Adipocyte (in vitro differentiated cells): Measurements from ENCODE around the gene GABRG3.

Experiments used
- DNase-seq: peaks from one replicate; pipeline ENCODE4 v3.0.0-alpha.2; 2015; ENCODE audit warnings: low read depth
- H3K27me3 ChIP-seq: replicated peaks from 2 replicates; pipeline ENCODE4 v1.7.0; 2013; ENCODE audit warnings: mild to moderate bottlenecking, low read length, moderate library complexity; ENCODE audit not compliant: control insufficient read depth, insufficient read depth
- H3K36me3 ChIP-seq: 2 replicates; pipeline ENCODE4 v1.7.0; 2013; ENCODE audit warnings: low read length, mild to moderate bottlenecking, moderate library complexity; ENCODE audit not compliant: control insufficient read depth, insufficient read depth, severe bottlenecking
- H3K4me1 ChIP-seq: 2 replicates; pipeline ENCODE4 v1.7.0; 2013; ENCODE audit warnings: mild to moderate bottlenecking, low read length, moderate library complexity; ENCODE audit not compliant: control insufficient read depth, insufficient read depth
- H3K4me3 ChIP-seq: 2 replicates; pipeline ENCODE4 v1.7.0; 2013; ENCODE audit warnings: mild to moderate bottlenecking, low read length, moderate library complexity
- H3K9ac ChIP-seq: 2 replicates; pipeline ENCODE4 v1.7.0; 2013; ENCODE audit warnings: mild to moderate bottlenecking, low read length, moderate library complexity
- H3K9me3 ChIP-seq: 2 replicates; pipeline ENCODE4 v1.7.0; 2013; ENCODE audit warnings: mild to moderate bottlenecking, low read length, moderate library complexity; ENCODE audit not compliant: control insufficient read depth

The GABRG3 gene

DNA sequence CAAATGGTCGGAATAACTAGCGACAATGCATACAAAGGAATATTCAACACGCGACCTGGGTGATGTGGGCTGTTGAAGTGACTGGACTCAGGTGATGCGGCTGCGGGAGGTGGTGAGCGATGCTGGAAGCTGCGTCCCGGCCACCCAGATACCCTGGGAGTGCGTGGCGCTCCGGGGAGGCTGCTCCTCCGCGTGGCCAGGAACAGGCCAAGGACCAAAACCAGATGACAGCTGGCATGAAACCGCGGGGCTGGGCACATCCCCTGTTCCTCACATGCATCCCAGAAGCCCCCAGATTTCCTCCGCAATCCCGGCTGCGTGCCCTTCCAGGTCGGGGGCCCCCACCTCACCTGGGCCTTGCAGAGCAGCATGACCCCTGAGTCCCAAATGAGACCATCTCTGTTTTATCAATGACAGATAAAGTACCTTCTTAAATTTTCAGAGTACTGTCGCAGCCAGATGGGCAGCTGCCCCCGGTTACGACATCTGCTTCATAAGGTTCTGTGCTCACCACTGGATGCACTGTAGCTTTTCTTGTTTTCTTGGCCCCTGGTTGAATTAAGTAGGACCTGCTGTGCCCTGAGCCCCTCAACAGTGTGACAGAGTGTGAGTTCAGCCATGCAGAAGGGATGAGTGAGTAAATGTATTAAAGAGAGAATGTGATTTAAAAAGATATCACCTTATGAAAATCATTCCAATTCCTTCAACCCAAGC, 278.2 kb downstream of the GABRG3 start:
- DNase-seq: no peak
- Histone ChIP-seq H3K9me3 (no peaks in the 10 kb centered on the region), H3K27me3 (peaks cover 5% of the 10 kb centered on the region), H3K4me1 (no peaks in the 10 kb centered on the region), H3K36me3 (no peaks in the 10 kb centered on the region), H3K9ac (no peak overlapping the region), H3K4me3 (no peak overlapping the region)

- H3K36me3 ChIP-seq: no peaks in the 10 kb centered on the region
- H3K4me3 ChIP-seq: no peak overlapping the region
- H3K9me3 ChIP-seq: no peaks in the 10 kb centered on the region
- H3K9ac ChIP-seq: no peak overlapping the region
- no peak for DNase-seq
- H3K4me1 ChIP-seq: no peaks in the 10 kb centered on the region
- H3K27me3 ChIP-seq: peaks cover 5% of the 10 kb centered on the region
Observed at GRCh38 chr15:27249760-27250109, 278.8 kb downstream of the GABRG3 start.

DNA sequence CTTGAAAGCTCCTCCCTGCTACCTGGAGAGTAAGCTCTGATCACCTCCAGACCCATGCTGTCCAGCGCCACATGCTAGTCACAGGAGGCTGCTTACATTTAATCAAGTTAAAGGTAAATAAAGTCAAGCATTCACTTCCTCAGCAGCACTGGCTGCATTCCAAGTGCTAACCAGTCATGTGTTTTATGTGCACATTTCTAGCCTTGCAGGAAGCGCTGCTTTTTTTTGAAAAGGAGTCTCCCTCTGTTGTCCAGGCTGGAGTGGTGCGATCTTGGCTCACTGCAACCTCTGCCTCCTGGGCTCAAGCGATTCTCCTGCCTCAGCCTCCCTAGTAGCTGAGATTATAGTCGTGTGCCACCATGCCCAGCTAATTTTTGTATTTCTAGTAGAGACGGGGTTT, 279.2 kb downstream of the GABRG3 start:
- Histone ChIP-seq H3K4me1 (no peaks in the 10 kb centered on the region), H3K9ac (no peak overlapping the region), H3K9me3 (no peaks in the 10 kb centered on the region), H3K4me3 (no peak overlapping the region), H3K36me3 (no peaks in the 10 kb centered on the region), H3K27me3 (peaks cover 5% of the 10 kb centered on the region)
- no peak for DNase-seq

DNA sequence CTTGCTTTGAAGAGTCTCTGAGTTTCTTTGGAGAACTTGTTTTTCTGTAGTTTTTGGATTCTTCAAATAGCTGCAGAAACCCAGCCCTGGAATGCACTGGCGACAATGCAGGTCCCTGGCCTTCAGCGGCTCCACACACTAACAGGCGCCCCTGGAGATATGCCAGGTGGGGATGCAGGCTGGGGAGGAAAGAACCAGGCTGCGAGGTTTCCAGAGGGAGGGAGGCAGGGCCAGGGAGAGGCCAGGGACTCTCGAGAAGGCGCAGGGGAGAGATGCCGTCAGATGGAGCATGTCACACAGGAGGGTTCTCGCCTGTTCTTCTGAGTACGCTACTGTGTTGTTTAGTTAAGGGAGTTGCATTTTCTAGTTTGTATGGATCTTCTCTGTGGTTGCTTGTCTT, 283.1 kb downstream of the GABRG3 start:
- H3K36me3 ChIP-seq: no peaks in the 10 kb centered on the region
- no peak overlapping the region for H3K9ac ChIP-seq
- H3K9me3 ChIP-seq: no peaks in the 10 kb centered on the region
- DNase-seq: no peak
- H3K27me3 ChIP-seq: peaks cover 9% of the 10 kb centered on the region
- H3K4me1 ChIP-seq: no peaks in the 10 kb centered on the region
- no peak overlapping the region for H3K4me3 ChIP-seq

DNA sequence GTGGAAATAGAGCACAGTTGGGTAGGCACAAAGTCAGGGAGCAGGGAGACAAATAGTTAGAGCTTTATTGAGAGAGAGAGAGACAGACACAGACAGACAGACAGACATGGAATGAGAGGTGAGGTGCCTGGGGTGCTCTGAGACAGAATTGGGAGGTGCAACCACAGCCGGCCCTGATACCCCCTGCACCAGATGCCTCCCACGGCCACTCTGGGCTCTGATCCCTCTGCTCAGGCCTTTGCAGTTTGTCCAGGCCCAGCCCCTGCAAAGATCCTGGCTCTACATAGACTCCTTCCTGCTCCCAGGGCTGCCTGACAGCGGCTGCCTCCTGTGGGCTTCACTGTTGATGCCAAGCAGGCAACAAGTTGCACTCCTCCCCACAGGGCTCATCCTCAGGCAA, 283.8 kb downstream of the GABRG3 start:
- H3K27me3 ChIP-seq: peaks cover 9% of the 10 kb centered on the region
- no peak for DNase-seq
- no peaks in the 10 kb centered on the region for H3K9me3 ChIP-seq
- no peak overlapping the region for H3K4me3 ChIP-seq
- H3K36me3 ChIP-seq: no peaks in the 10 kb centered on the region
- no peak overlapping the region for H3K9ac ChIP-seq
- no peaks in the 10 kb centered on the region for H3K4me1 ChIP-seq

DNA sequence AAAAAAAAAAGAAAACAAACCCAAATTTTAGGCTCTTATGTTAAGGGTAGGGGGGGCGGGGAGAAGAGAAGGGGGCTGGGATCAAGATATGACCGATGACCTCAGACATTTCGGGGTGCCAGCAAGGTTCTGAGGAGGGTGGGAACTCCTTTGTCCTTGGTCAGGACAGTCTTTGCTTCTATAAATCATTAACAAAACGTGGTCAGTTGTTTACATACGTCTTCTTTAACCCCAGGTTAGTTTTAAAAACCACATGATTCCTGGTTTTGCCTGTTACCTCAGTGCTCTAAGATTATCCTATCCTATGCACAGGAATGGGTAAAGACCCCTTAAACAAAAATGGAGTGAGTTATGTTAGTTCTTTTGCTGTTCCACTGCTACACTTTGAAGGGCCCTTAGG, 285.5 kb downstream of the GABRG3 start:
- H3K36me3 ChIP-seq: no peaks in the 10 kb centered on the region
- no peak overlapping the region for H3K4me3 ChIP-seq
- no peak for DNase-seq
- no peaks in the 10 kb centered on the region for H3K9me3 ChIP-seq
- H3K9ac ChIP-seq: no peak overlapping the region
- peaks cover 9% of the 10 kb centered on the region for H3K27me3 ChIP-seq
- H3K4me1 ChIP-seq: no peaks in the 10 kb centered on the region

GRCh38 chr15:27258287-27258686, 287.3 kb downstream of the GABRG3 start:
- H3K9me3 ChIP-seq: no peaks in the 10 kb centered on the region
- H3K36me3 ChIP-seq: no peaks in the 10 kb centered on the region
- H3K27me3 ChIP-seq: peaks cover 4% of the 10 kb centered on the region
- DNase-seq: no peak
- H3K4me1 ChIP-seq: no peaks in the 10 kb centered on the region
- no peak overlapping the region for H3K4me3 ChIP-seq
- no peak overlapping the region for H3K9ac ChIP-seq

DNA sequence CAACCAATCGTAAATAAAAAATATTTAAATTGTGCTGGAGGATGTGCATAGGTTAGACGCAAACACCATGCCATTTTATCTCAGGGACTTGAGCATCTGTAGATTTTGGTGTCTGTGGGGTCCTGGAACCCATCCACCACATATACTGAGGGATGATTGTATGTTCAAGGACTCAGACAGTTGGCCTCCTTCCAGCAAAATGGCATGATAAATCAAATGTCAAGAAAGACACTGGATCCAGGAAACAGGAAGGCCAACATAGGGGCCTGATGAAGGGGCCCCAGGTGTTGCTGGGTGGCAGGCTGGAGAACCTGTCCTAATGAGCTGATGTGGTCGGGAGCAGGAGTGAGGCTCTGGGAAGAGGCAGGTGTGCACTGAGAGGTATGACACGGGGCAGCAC, 289.5 kb downstream of the GABRG3 start:
- Histone ChIP-seq H3K27me3 (peaks cover 4% of the 10 kb centered on the region), H3K36me3 (no peaks in the 10 kb centered on the region), H3K4me1 (no peaks in the 10 kb centered on the region), H3K4me3 (no peak overlapping the region), H3K9me3 (no peaks in the 10 kb centered on the region), H3K9ac (no peak overlapping the region)
- no peak for DNase-seq

DNA sequence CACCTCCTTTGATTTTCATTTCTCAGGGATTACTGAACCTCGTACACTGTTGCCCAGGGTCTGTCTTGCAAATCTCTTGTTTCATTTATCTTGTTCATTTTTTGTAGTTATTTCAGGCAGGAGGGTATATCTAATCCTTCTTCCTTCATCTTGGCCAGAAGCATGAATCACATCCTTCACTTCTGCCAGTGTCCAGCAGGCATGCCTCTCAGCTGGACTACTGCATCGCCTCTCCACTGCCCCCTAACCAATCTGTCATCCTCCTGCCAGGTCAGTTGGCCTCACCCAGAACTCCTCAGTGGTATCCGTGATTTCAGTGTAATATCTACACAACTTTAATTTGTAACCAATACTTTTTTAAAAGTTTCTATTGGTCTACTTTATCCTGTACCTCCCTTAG, 297.9 kb downstream of the GABRG3 start:
- H3K4me1 ChIP-seq: no peaks in the 10 kb centered on the region
- H3K4me3 ChIP-seq: no peak overlapping the region
- H3K9me3 ChIP-seq: no peaks in the 10 kb centered on the region
- H3K36me3 ChIP-seq: no peaks in the 10 kb centered on the region
- H3K27me3 ChIP-seq: no peaks in the 10 kb centered on the region
- H3K9ac ChIP-seq: no peak overlapping the region
- DNase-seq: no peak

DNA sequence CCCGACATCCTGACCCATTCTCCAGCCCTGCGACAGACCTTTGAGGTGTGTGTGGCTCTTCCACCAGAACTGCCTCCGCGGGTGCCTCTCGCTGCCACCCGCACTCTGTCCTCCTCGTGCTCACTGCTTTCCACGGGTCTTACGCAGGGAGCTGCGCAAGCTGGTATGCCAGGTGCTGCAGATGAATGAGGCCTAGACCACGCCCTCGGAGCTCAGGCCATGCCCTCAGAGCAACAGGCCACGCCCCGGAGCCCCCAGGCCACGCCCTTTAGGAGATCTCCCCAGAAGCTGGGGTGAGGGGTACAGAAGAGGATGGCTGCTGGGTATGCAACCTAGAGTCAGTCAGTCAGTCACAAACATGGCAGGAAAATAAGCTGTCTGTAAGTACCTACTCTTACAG, 300.3 kb downstream of the GABRG3 start:
- Histone ChIP-seq H3K9ac (no peak overlapping the region), H3K4me3 (no peak overlapping the region), H3K27me3 (no peaks in the 10 kb centered on the region), H3K9me3 (no peaks in the 10 kb centered on the region), H3K4me1 (no peaks in the 10 kb centered on the region), H3K36me3 (no peaks in the 10 kb centered on the region)
- no peak for DNase-seq

DNA sequence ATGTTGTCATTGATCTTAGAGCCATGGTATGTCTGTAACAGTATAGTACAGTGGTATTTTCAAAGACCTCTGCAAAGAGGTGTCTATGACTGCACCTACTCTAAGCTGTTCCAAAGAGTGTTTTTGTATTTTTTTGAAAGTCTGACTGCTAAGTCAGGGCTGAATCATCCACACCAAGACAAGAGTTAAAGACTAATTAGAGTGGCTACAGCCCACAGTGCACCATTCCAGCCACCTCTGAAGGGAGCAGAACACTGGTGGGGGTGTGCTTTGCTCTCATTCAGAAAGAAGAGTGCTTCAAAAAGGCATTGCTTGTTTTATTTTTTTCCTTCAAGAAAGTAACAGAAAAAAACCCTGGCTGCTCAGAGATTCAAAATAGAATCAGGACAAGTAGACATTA, 301.4 kb downstream of the GABRG3 start:
- Histone ChIP-seq H3K4me1 (no peaks in the 10 kb centered on the region), H3K9ac (no peak overlapping the region), H3K36me3 (no peaks in the 10 kb centered on the region), H3K4me3 (no peak overlapping the region), H3K27me3 (no peaks in the 10 kb centered on the region), H3K9me3 (no peaks in the 10 kb centered on the region)
- DNase-seq: no peak

GRCh38 chr15:27273506-27273905, 302.5 kb downstream of the GABRG3 start:
- DNase-seq: no peak
- Histone ChIP-seq H3K27me3 (no peaks in the 10 kb centered on the region), H3K4me1 (no peaks in the 10 kb centered on the region), H3K9ac (no peak overlapping the region), H3K36me3 (no peaks in the 10 kb centered on the region), H3K9me3 (no peaks in the 10 kb centered on the region), H3K4me3 (no peak overlapping the region)
